ENCODE data around the gene SCG3.

SCG3 gene

DNA sequence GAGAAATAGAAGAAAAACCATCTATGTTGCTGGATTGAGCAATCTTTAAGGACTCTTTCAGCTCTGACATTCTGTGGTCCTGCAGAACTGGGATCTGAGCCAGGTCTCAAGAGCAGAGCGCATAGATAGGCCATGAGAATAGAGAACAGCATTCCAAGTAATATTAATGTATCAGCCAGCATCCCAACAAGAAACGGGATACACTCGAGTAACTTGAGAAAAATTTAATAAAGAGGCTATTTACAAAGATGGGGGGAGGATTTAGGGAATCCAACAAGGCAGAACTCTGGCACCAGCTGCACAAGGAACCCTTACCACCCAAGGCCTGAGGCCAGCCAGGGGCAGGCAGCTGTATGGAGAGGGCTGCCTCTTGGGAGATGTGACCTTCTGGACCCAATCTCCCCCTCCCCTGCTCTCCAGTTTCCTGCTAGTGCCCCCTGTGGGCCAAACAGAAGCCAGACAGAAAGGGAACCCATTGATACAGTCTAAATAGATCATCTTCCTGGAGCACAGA lies 78.3 kb downstream of the SCG3 start:
- Histone ChIP-seq H3K9ac (ENCODE audit: low read length) (no peak overlapping the region), H3K4me3 (ENCODE audit: low read depth, low read length) (no peak overlapping the region), H3K36me3 (ENCODE audit: control insufficient read depth, insufficient read depth, low read length) (no peaks in the 10 kb centered on the region), H3K27ac (ENCODE audit: low read depth, low read length) (no peak overlapping the region), H3K4me1 (ENCODE audit: control insufficient read depth, insufficient read depth, low read length) (no peaks in the 10 kb centered on the region), H3K27me3 (ENCODE audit: control insufficient read depth, insufficient read depth, low read length) (peaks cover 9% of the 10 kb centered on the region; the same call in 1 of the 2 replicates), H3K9me3 (ENCODE audit: control insufficient read depth, insufficient read depth, low read depth, low read length) (0 out of 2 replicates have a peak, but pooled peaks cover 4% of the 10 kb centered on the region)

DNA sequence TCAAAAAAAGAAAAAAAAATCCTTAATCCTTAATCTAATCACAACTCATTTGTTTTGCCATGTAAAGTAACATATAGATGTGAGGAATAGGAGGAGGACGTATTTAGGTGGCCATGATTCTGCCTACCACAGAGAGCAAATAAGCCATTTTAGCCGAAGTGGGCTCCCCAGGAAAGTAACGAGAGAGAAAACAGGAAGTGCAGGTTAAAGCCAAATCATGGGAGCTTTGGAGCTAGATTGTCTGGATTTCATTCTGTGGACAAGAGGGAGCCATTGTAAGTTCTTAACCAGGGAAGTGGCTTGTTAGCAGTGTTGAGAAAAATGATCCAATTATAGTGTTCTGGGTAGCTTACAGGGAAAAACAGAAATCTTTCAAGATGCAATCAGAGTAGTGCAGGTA lies 79.5 kb downstream of the SCG3 start:
- Histone ChIP-seq H3K4me1 (ENCODE audit: control insufficient read depth, insufficient read depth, low read length) (no peaks in the 10 kb centered on the region), H3K9ac (ENCODE audit: low read length) (no peak overlapping the region), H3K27me3 (ENCODE audit: control insufficient read depth, insufficient read depth, low read length) (0 out of 2 replicates have a peak, but pooled peaks cover 1% of the 10 kb centered on the region), H3K36me3 (ENCODE audit: control insufficient read depth, insufficient read depth, low read length) (no peaks in the 10 kb centered on the region), H3K27ac (ENCODE audit: low read depth, low read length) (no peak overlapping the region), H3K9me3 (ENCODE audit: control insufficient read depth, insufficient read depth, low read depth, low read length) (0 out of 2 replicates have a peak, but pooled peaks cover 4% of the 10 kb centered on the region), H3K4me3 (ENCODE audit: low read depth, low read length) (no peak overlapping the region)

DNA sequence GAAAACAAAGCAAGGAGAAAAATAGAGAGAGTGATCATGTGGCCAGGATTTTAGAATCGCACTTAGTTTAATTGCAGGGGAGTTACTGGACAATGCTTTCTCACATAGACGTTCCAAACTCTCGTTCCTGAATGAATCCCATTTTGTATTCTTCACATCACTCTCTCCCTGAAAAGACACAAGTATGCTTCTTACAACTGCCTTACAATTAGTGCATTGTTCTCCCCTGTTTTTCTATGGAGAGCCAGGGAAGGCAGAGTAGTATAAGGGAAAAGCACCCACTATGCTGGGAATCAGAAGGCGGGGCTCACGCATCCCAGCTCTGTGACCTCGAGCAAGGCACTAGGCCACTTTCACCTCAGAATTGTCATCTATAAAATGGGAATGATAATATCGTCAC lies 84.4 kb downstream of the SCG3 start:
- Histone ChIP-seq H3K9ac (ENCODE audit: low read length) (no peak overlapping the region), H3K9me3 (ENCODE audit: control insufficient read depth, insufficient read depth, low read depth, low read length) (no peaks in the 10 kb centered on the region), H3K4me1 (ENCODE audit: control insufficient read depth, insufficient read depth, low read length) (peaks cover 6% of the 10 kb centered on the region; the same call in 1 of the 2 replicates), H3K4me3 (ENCODE audit: low read depth, low read length) (no peak overlapping the region), H3K27ac (ENCODE audit: low read depth, low read length) (no peak overlapping the region), H3K27me3 (ENCODE audit: control insufficient read depth, insufficient read depth, low read length) (no peaks in the 10 kb centered on the region), H3K36me3 (ENCODE audit: control insufficient read depth, insufficient read depth, low read length) (no peaks in the 10 kb centered on the region)

DNA sequence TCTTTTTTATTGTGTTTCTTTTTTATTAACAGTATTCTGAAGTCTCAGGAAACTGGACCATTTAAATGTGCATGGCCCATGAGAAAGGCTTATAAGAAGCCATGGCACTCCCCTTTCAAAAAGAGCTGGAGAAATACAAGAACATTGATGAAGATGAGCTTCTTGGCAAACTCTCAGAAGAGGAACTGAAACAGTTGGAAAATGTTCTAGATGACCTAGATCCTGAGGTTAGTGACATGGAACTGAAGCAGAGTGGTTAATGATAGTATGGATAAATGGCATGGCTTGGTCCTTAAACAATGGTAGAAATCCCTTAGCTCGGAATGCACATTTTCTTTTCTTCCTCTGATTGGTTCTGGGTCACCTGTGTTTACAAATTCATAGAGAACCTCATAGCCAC lies 85.0 kb downstream of the SCG3 start:
- Histone ChIP-seq H3K4me1 (ENCODE audit: control insufficient read depth, insufficient read depth, low read length) (peaks cover 6% of the 10 kb centered on the region; the same call in 1 of the 2 replicates), H3K9me3 (ENCODE audit: control insufficient read depth, insufficient read depth, low read depth, low read length) (no peaks in the 10 kb centered on the region), H3K27me3 (ENCODE audit: control insufficient read depth, insufficient read depth, low read length) (no peaks in the 10 kb centered on the region), H3K36me3 (ENCODE audit: control insufficient read depth, insufficient read depth, low read length) (no peaks in the 10 kb centered on the region), H3K4me3 (ENCODE audit: low read depth, low read length) (no peak overlapping the region), H3K27ac (ENCODE audit: low read depth, low read length) (no peak overlapping the region), H3K9ac (ENCODE audit: low read length) (no peak overlapping the region)

DNA sequence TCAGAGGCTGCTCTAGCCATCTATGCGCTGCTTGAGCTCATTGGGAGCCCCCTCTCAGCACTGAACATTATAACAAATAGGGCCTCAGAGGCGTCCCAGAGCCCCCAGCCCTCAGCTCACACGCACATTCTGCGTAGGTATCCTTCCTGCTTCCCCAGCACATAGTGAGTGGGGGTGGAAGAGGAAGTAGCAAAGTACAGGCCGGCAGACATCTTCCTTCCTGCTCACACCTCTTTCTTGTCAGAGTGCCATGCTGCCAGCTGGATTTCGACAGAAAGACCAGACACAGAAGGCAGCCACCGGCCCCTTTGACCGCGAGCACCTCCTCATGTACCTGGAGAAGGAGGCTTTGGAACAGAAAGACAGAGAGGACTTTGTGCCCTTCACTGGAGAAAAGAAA lies 86.7 kb downstream of the SCG3 start:
- Histone ChIP-seq H3K4me3 (ENCODE audit: low read depth, low read length) (no peak overlapping the region), H3K9ac (ENCODE audit: low read length) (no peak overlapping the region), H3K4me1 (ENCODE audit: control insufficient read depth, insufficient read depth, low read length) (peaks cover 6% of the 10 kb centered on the region; the same call in 1 of the 2 replicates), H3K36me3 (ENCODE audit: control insufficient read depth, insufficient read depth, low read length) (no peaks in the 10 kb centered on the region), H3K27ac (ENCODE audit: low read depth, low read length) (no peak overlapping the region), H3K27me3 (ENCODE audit: control insufficient read depth, insufficient read depth, low read length) (no peaks in the 10 kb centered on the region), H3K9me3 (ENCODE audit: control insufficient read depth, insufficient read depth, low read depth, low read length) (no peaks in the 10 kb centered on the region)
